Nephron (organoid): Measurements from ENCODE around the gene ARHGAP32.

Experiments
- H3K27ac Mint-ChIP-seq, 3 experiments: 2 replicates each; pipeline ENCODE4 v1.8.0; 2020; ENCODE audit warnings: mixed read lengths in 3 of 3, mild to moderate bottlenecking in 2 of 3, moderate library complexity in 1 of 3
- H3K27me3 Mint-ChIP-seq: 2 replicates; pipeline ENCODE4 v1.8.0; 2021; ENCODE audit warnings: low read depth, mild to moderate bottlenecking, moderate library complexity, mixed read lengths
- H3K36me3 Mint-ChIP-seq: 2 replicates; pipeline ENCODE4 v1.8.0; 2020; ENCODE audit warnings: low read depth, mixed read lengths
- H3K4me1 Mint-ChIP-seq: 2 replicates; pipeline ENCODE4 v1.8.0; 2020; ENCODE audit warnings: mixed read lengths
- H3K4me3 Mint-ChIP-seq, 3 experiments: 2 replicates each; pipeline ENCODE4 v1.8.0; 2020; ENCODE audit warnings: mild to moderate bottlenecking in 3 of 3, mixed read lengths in 3 of 3, moderate library complexity in 2 of 3
- H3K9me3 Mint-ChIP-seq: 2 replicates; pipeline ENCODE4 v1.8.0; 2020; ENCODE audit warnings: mixed read lengths
- CTCF ChIP-seq, 3 experiments: fragments of 200-600 bp; sonication (generic); IDR thresholded peaks; one replicate each; pipeline ENCODE4 v1.5.0; 2021; ENCODE audit warnings: antibody characterized with exemption in 3 of 3; ENCODE audit not compliant: unreplicated experiment in 3 of 3

The ARHGAP32 gene

DNA sequence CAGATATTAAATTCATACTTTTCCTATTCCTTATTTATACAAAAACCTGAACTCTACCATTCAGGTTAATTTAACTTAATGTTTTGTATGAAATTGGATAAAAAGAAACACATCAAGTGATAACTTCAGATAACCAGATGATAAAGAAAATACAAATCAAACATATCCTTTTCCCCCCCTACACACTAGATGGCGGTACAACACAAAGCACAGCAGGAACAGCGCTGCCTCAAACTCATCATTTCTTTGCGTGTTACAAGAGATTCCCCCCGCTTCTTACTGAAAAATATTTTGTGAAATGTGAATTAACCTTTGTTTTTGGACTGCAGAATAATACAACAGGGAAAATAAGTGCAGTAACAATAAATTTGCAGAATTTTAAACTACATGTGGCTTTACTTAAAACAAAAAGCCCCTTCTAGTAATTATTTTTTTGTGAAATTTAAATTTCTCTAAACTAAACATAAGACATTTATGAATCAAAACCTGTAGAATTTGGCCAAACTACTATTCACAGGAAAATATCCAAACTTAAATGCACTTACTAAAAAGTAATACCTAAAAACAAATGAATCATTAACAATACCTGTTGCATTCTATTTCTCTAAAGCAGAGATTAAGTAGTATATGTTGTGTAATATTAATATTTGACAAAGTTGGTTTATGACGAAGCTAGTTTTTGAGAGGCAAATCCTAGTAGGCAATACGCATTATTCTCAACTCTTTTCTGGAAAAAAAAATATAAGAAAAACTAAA lies 74.4 kb downstream of the ARHGAP32 start:
- Mint-ChIP-seq H3K4me1 (no peaks in the 10 kb centered on the region), H3K4me3 (no peak overlapping the region), H3K27me3 (no peaks in the 10 kb centered on the region), H3K36me3 (peaks cover 14% of the 10 kb centered on the region), H3K27ac (no peak overlapping the region), H3K9me3 (no peaks in the 10 kb centered on the region)
- peak; percentile 92 to 93 (median 92) for TF ChIP-seq CTCF (IDR thresholded peaks at IDR 0.05; ENCODE audit: unreplicated experiment in 3 of 3)

DNA sequence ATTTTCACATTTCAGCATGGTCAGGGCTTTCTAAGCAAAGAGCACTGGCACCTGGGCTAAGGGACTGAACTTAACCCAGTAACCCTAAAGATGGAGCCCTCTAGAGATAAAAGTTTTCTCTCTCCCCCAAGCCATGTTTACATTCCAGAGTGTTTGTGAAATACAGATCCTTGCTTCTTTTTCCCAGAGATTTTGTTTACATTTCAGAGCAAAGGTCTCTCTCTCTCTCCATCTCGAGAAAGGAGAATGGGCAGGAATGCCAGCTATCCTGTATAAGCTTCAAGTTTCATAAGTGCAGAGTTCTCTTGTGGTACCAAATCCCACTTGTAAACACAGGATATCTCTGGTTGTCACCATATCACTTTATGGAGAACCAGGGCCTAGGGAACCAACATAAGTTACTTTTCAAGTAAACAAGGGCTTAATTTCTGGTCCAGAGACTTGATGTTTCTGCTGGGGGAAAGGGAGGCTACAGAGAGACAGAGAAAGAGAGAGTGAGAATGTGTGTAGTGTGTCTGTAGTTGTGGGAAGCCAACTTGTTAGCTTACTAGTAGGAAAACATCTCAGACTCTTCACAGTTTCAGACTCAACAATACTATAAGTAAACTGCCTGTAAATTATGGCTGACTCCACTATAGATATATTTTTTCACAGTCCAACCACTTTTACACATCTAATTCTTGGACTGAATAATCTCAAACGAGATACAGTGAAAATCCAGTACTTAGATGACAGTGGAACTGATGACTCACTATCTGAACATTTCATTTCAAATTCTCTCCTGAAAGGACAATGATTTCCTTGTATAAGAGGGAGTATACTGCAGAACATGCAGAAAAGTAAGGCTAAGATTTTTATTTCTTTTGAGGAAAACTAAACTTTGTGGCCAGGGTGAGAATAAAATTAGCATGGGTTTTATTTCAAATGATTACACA lies 76.2 kb downstream of the ARHGAP32 start:
- Mint-ChIP-seq H3K36me3 (peaks cover 24% of the 10 kb centered on the region), H3K9me3 (peaks cover 12% of the 10 kb centered on the region), H3K27me3 (no peaks in the 10 kb centered on the region), H3K4me1 (no peaks in the 10 kb centered on the region), H3K4me3 (no peak overlapping the region), H3K27ac (no peak overlapping the region)
- no peak for TF ChIP-seq CTCF (IDR thresholded peaks at IDR 0.05; ENCODE audit: unreplicated experiment in 3 of 3)

DNA sequence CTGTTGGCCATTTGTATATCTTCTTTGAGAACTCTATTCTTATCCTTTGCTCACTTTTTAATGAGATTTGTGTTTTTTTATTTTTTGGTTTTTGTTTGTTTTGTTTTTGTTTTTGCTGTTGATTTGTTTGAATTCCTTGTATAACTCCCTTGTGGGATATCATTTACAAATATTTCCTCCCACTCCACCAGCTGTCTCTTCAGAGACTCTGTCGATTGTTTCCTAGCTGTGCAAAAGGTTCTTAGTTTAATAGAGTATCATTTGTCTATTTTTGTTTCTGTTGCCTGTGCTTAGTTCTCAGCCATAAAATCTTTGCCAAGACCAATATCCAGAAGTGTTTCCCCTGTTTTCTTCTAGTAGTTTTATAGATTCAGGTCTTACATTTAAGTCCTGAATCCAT lies 82.4 kb downstream of the ARHGAP32 start:
- no peak for TF ChIP-seq CTCF (IDR thresholded peaks at IDR 0.05; ENCODE audit: unreplicated experiment in 3 of 3)
- H3K36me3 Mint-ChIP-seq, result peaks cover 77% of the 10 kb centered on the region
- H3K27ac Mint-ChIP-seq, result no peak overlapping the region
- H3K9me3 Mint-ChIP-seq, result peaks cover 56% of the 10 kb centered on the region
- H3K4me3 Mint-ChIP-seq, result no peak overlapping the region
- peaks cover 5% of the 10 kb centered on the region for H3K4me1 Mint-ChIP-seq
- H3K27me3 Mint-ChIP-seq, result no peaks in the 10 kb centered on the region

DNA sequence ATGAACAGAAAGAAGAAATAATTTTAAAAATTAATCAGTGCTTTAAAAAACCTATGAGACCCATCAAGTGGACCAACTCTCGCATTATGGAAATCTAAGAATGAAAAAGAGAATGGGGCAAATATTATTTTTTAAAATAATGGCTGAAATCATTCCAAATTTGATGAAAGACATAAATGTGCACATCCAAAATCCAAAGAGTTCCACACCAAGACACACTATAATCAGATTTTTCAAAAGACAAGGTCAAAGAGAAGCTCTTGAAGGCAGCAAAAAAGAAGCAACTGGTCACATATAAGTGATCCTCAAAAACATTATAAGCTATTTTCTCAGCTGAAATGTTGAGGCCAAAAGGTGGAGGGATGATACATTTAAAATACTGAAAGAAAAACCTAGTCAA lies 85.3 kb downstream of the ARHGAP32 start:
- Mint-ChIP-seq H3K4me3 (no peak overlapping the region), H3K36me3 (peaks cover 88% of the 10 kb centered on the region), H3K9me3 (peaks cover 69% of the 10 kb centered on the region), H3K4me1 (peaks cover 5% of the 10 kb centered on the region), H3K27me3 (no peaks in the 10 kb centered on the region), H3K27ac (no peak overlapping the region)
- TF ChIP-seq CTCF (IDR thresholded peaks at IDR 0.05; ENCODE audit: unreplicated experiment in 3 of 3), result no peak

GRCh38 chr11:129102756-129103155 lies 89.4 kb downstream of the ARHGAP32 start:
- no peak for TF ChIP-seq CTCF (IDR thresholded peaks at IDR 0.05; ENCODE audit: unreplicated experiment in 3 of 3)
- H3K4me1 Mint-ChIP-seq, result no peaks in the 10 kb centered on the region
- H3K27me3 Mint-ChIP-seq, result no peaks in the 10 kb centered on the region
- H3K4me3 Mint-ChIP-seq, result no peak overlapping the region
- peaks cover 80% of the 10 kb centered on the region for H3K36me3 Mint-ChIP-seq
- no peak overlapping the region for H3K27ac Mint-ChIP-seq
- peaks cover 65% of the 10 kb centered on the region for H3K9me3 Mint-ChIP-seq
